ENCODE results near the gene NPAS4.
"Not testable (repeated sequence)": the region's sequence is repeated elsewhere in the genome, so short reads cannot be mapped to it uniquely, and the experiment has no call there.

The NPAS4 gene

GRCh38 chr11:66454828-66455227 lies 34.0 kb downstream of the NPAS4 start:
- H3K4me3 ChIP-seq (replicated peaks; ENCODE audit: low read depth, low read length) = no peak overlapping the region
- no peak for DNase-seq (ENCODE audit: low read depth)
- TF ChIP-seq CTCF (IDR thresholded peaks at IDR 0.05; ENCODE audit: low read length, missing control alignments) = no peak

- no peak for TF ChIP-seq CTCF (IDR thresholded peaks at IDR 0.05; ENCODE audit: low read length, missing control alignments)
- DNase-seq (ENCODE audit: low read depth) = no peak
- no peak overlapping the region for H3K4me3 ChIP-seq (replicated peaks; ENCODE audit: low read depth, low read length)
Measured at GRCh38 chr11:66457826-66458225, 37.0 kb downstream of the NPAS4 start.

GRCh38 chr11:66459138-66459778 lies 38.4 kb downstream of the NPAS4 start:
- H3K4me3 ChIP-seq (replicated peaks; ENCODE audit: low read depth, low read length) = no peak overlapping the region
- no peak for TF ChIP-seq CTCF (IDR thresholded peaks at IDR 0.05; ENCODE audit: low read length, missing control alignments)
- no peak for DNase-seq (ENCODE audit: low read depth)

GRCh38 chr11:66462010-66462409 lies 41.2 kb downstream of the NPAS4 start:
- no peak for DNase-seq (ENCODE audit: low read depth)
- no peak for TF ChIP-seq CTCF (IDR thresholded peaks at IDR 0.05; ENCODE audit: low read length, missing control alignments)

GRCh38 chr11:66462911-66463310 lies 42.1 kb downstream of the NPAS4 start:
- TF ChIP-seq CTCF (IDR thresholded peaks at IDR 0.05; ENCODE audit: low read length, missing control alignments) = no peak
- no peak for DNase-seq (ENCODE audit: low read depth)
- no peak overlapping the region for H3K4me3 ChIP-seq (replicated peaks; ENCODE audit: low read depth, low read length)

More at GRCh38 chr11:66462010-66462409, 41.2 kb downstream of the NPAS4 start:
- H3K4me3 ChIP-seq (replicated peaks; ENCODE audit: low read depth, low read length) = no peak overlapping the region

GRCh38 chr11:66464116-66464515 lies 43.3 kb downstream of the NPAS4 start:
- not testable (repeated sequence) for DNase-seq (ENCODE audit: low read depth)

GRCh38 chr11:66464916-66465315 lies 44.1 kb downstream of the NPAS4 start:
- no peak overlapping the region for H3K4me3 ChIP-seq (replicated peaks; ENCODE audit: low read depth, low read length)
- no peak for TF ChIP-seq CTCF (IDR thresholded peaks at IDR 0.05; ENCODE audit: low read length, missing control alignments)
- DNase-seq (ENCODE audit: low read depth) = no peak

More at GRCh38 chr11:66464116-66464515, 43.3 kb downstream of the NPAS4 start:
- not testable (repeated sequence) for H3K4me3 ChIP-seq (replicated peaks; ENCODE audit: low read depth, low read length)

Data from fibroblast of pulmonary artery (primary cell).